Measurements from ENCODE around the gene ERGIC1. TPM values are rescaled to one million over a fixed set of nuclear protein-coding genes. Genes with fewer than 3 reads are reported as not detected.
"Not testable (repeated sequence)": the region's sequence is repeated elsewhere in the genome, so short reads cannot be mapped to it uniquely, and the experiment has no call there.

ERGIC1 gene
- total RNA-seq, 1 donor from 2014 or later: 54.8 TPM

GRCh38 chr5:172805736-172806255, 28.3 kb upstream of the ERGIC1 start:
- Mint-ChIP-seq H3K27ac (peak overlapping the region; percentile 88), H3K9me3 (peaks cover 5% of the 10 kb centered on the region), H3K4me1 (ENCODE audit: low read depth) (peaks cover 14% of the 10 kb centered on the region), H3K27me3 (ENCODE audit: low read depth) (no peaks in the 10 kb centered on the region), H3K36me3 (ENCODE audit: low read depth) (no peaks in the 10 kb centered on the region), H3K4me3 (ENCODE audit: low read depth) (no peak overlapping the region)
- DNase-seq (ENCODE audit: low spot score): no peak
- intact Hi-C loops (cut with micrococcal nuclease): no loop called here

- H3K36me3 Mint-ChIP-seq (ENCODE audit: low read depth): no peaks in the 10 kb centered on the region
- H3K4me3 Mint-ChIP-seq (ENCODE audit: low read depth): peak overlapping the region; percentile 58
- H3K9me3 Mint-ChIP-seq: peaks cover 5% of the 10 kb centered on the region
- no peaks in the 10 kb centered on the region for H3K27me3 Mint-ChIP-seq (ENCODE audit: low read depth)
- H3K27ac Mint-ChIP-seq: peak overlapping the region; percentile 91
- intact Hi-C loops (cut with micrococcal nuclease): loop anchor here (1.0 kb wide), 4 partner anchors 27 to 42 kb away; partner anchors contain the start of gene ERGIC1
- H3K4me1 Mint-ChIP-seq (ENCODE audit: low read depth): peaks cover 14% of the 10 kb centered on the region
- DNase-seq (ENCODE audit: low spot score): peak; percentile 78
Observed at GRCh38 chr5:172806897-172807672, 27.0 kb upstream of the ERGIC1 start.

- no peak for DNase-seq (ENCODE audit: low spot score)
- Mint-ChIP-seq H3K4me1 (ENCODE audit: low read depth) (peaks cover 14% of the 10 kb centered on the region), H3K36me3 (ENCODE audit: low read depth) (no peaks in the 10 kb centered on the region), H3K27me3 (ENCODE audit: low read depth) (no peaks in the 10 kb centered on the region), H3K4me3 (ENCODE audit: low read depth) (peak overlapping the region; percentile 58), H3K27ac (peak overlapping the region; percentile 91), H3K9me3 (peaks cover 5% of the 10 kb centered on the region)
- intact Hi-C loops (cut with micrococcal nuclease): loop anchor here (1.0 kb wide), 4 partner anchors 26 to 43 kb away; partner anchors contain the start of gene ERGIC1
Observed at GRCh38 chr5:172807766-172808311, 26.2 kb upstream of the ERGIC1 start.

- Mint-ChIP-seq H3K4me3 (ENCODE audit: low read depth) (no peak overlapping the region), H3K36me3 (ENCODE audit: low read depth) (no peaks in the 10 kb centered on the region)
- intact Hi-C loops (cut with micrococcal nuclease): no loop called here
Observed at GRCh38 chr5:172809774-172810173, 24.3 kb upstream of the ERGIC1 start.

GRCh38 chr5:172810996-172811395, 23.1 kb upstream of the ERGIC1 start:
- intact Hi-C loops (cut with micrococcal nuclease); H3K36me3 Mint-ChIP-seq (ENCODE audit: low read depth); H3K27ac Mint-ChIP-seq; DNase-seq (ENCODE audit: low spot score); H3K4me3 Mint-ChIP-seq (ENCODE audit: low read depth); H3K9me3 Mint-ChIP-seq; H3K27me3 Mint-ChIP-seq (ENCODE audit: low read depth): not testable (repeated sequence)
- H3K4me1 Mint-ChIP-seq (ENCODE audit: low read depth): peaks cover 14% of the 10 kb centered on the region

More at GRCh38 chr5:172809774-172810173, 24.3 kb upstream of the ERGIC1 start:
- Mint-ChIP-seq H3K27me3 (ENCODE audit: low read depth) (no peaks in the 10 kb centered on the region), H3K27ac (no peak overlapping the region), H3K9me3 (peaks cover 5% of the 10 kb centered on the region), H3K4me1 (ENCODE audit: low read depth) (peaks cover 14% of the 10 kb centered on the region)
- no peak for DNase-seq (ENCODE audit: low spot score)

- Mint-ChIP-seq H3K27me3 (ENCODE audit: low read depth) (no peaks in the 10 kb centered on the region), H3K4me3 (ENCODE audit: low read depth) (no peak overlapping the region), H3K27ac (no peak overlapping the region), H3K36me3 (ENCODE audit: low read depth) (no peaks in the 10 kb centered on the region), H3K4me1 (ENCODE audit: low read depth) (peaks cover 6% of the 10 kb centered on the region), H3K9me3 (no peaks in the 10 kb centered on the region)
- intact Hi-C loops (cut with micrococcal nuclease): no loop called here
- DNase-seq (ENCODE audit: low spot score): no peak
Observed at GRCh38 chr5:172815631-172816030, 18.4 kb upstream of the ERGIC1 start.

GRCh38 chr5:172816925-172817562, 17.0 kb upstream of the ERGIC1 start:
- H3K4me3 Mint-ChIP-seq (ENCODE audit: low read depth): no peak overlapping the region
- H3K4me1 Mint-ChIP-seq (ENCODE audit: low read depth): peaks cover 6% of the 10 kb centered on the region
- no peaks in the 10 kb centered on the region for H3K36me3 Mint-ChIP-seq (ENCODE audit: low read depth)
- H3K27ac Mint-ChIP-seq: no peak overlapping the region
- DNase-seq (ENCODE audit: low spot score): no peak
- intact Hi-C loops (cut with micrococcal nuclease): no loop called here
- H3K27me3 Mint-ChIP-seq (ENCODE audit: low read depth): no peaks in the 10 kb centered on the region
- H3K9me3 Mint-ChIP-seq: no peaks in the 10 kb centered on the region

- intact Hi-C loops (cut with micrococcal nuclease): no loop called here
- H3K27ac Mint-ChIP-seq: no peak overlapping the region
- H3K4me3 Mint-ChIP-seq (ENCODE audit: low read depth): no peak overlapping the region
Observed at GRCh38 chr5:172817664-172818063, 16.4 kb upstream of the ERGIC1 start.

GRCh38 chr5:172818081-172818480, 16.0 kb upstream of the ERGIC1 start:
- DNase-seq (ENCODE audit: low spot score): no peak
- Mint-ChIP-seq H3K4me1 (ENCODE audit: low read depth) (peaks cover 6% of the 10 kb centered on the region), H3K9me3 (no peaks in the 10 kb centered on the region), H3K4me3 (ENCODE audit: low read depth) (no peak overlapping the region), H3K27me3 (ENCODE audit: low read depth) (no peaks in the 10 kb centered on the region), H3K27ac (no peak overlapping the region), H3K36me3 (ENCODE audit: low read depth) (no peaks in the 10 kb centered on the region)
- intact Hi-C loops (cut with micrococcal nuclease): no loop called here

More at GRCh38 chr5:172817664-172818063, 16.4 kb upstream of the ERGIC1 start:
- no peak for DNase-seq (ENCODE audit: low spot score)
- Mint-ChIP-seq H3K9me3 (no peaks in the 10 kb centered on the region), H3K36me3 (ENCODE audit: low read depth) (no peaks in the 10 kb centered on the region), H3K27me3 (ENCODE audit: low read depth) (no peaks in the 10 kb centered on the region), H3K4me1 (ENCODE audit: low read depth) (peaks cover 6% of the 10 kb centered on the region)

GRCh38 chr5:172819569-172819968, 14.5 kb upstream of the ERGIC1 start:
- H3K4me3 Mint-ChIP-seq (ENCODE audit: low read depth): no peak overlapping the region
- no peaks in the 10 kb centered on the region for H3K27me3 Mint-ChIP-seq (ENCODE audit: low read depth)
- peaks cover 6% of the 10 kb centered on the region for H3K4me1 Mint-ChIP-seq (ENCODE audit: low read depth)
- H3K36me3 Mint-ChIP-seq (ENCODE audit: low read depth): no peaks in the 10 kb centered on the region
- intact Hi-C loops (cut with micrococcal nuclease): no loop called here
- H3K27ac Mint-ChIP-seq: no peak overlapping the region
- no peak for DNase-seq (ENCODE audit: low spot score)
- H3K9me3 Mint-ChIP-seq: no peaks in the 10 kb centered on the region

GRCh38 chr5:172820046-172820767, 13.8 kb upstream of the ERGIC1 start:
- Mint-ChIP-seq H3K27me3 (ENCODE audit: low read depth) (no peaks in the 10 kb centered on the region), H3K27ac (no peak overlapping the region), H3K36me3 (ENCODE audit: low read depth) (no peaks in the 10 kb centered on the region), H3K4me1 (ENCODE audit: low read depth) (peaks cover 6% of the 10 kb centered on the region), H3K9me3 (peaks cover 2% of the 10 kb centered on the region), H3K4me3 (ENCODE audit: low read depth) (no peak overlapping the region)
- DNase-seq (ENCODE audit: low spot score): no peak
- intact Hi-C loops (cut with micrococcal nuclease): loop anchor here (1.0 kb wide), 1 partner anchor 22 kb away; no protein-coding TSS in a partner anchor

GRCh38 chr5:172821340-172821985, 12.6 kb upstream of the ERGIC1 start:
- no peaks in the 10 kb centered on the region for H3K27me3 Mint-ChIP-seq (ENCODE audit: low read depth)
- peaks cover 5% of the 10 kb centered on the region for H3K4me1 Mint-ChIP-seq (ENCODE audit: low read depth)
- DNase-seq (ENCODE audit: low spot score): no peak
- H3K9me3 Mint-ChIP-seq: peaks cover 15% of the 10 kb centered on the region
- H3K27ac Mint-ChIP-seq: no peak overlapping the region
- peaks cover 11% of the 10 kb centered on the region for H3K36me3 Mint-ChIP-seq (ENCODE audit: low read depth)
- intact Hi-C loops (cut with micrococcal nuclease): no loop called here
- H3K4me3 Mint-ChIP-seq (ENCODE audit: low read depth): no peak overlapping the region

Data from activated T-helper 2 cell treated with anti-CD3 and anti-CD28 coated beads, Interferon-gamma antibody, Interleukin-2, Interleukin-4, amounts not matched to agents 10 μg/mL and 5 μg/mL and 100 μg/mL, durations not matched to agents 14 hours and 24 hours and 36 hours (primary cell).